Type B pancreatic cell (in vitro differentiated cells): Measurements from ENCODE around the gene TMEM150A. TPM values are rescaled to one million over a fixed set of nuclear protein-coding genes. Genes with fewer than 3 reads are reported as not detected.

Experiments used
- DNase-seq: peaks from one replicate; pipeline ENCODE4 v3.0.0; 2021; ENCODE audit warnings: mixed read lengths; ENCODE audit not compliant: unreplicated experiment; ENCODE audit errors: extremely low spot score
- H3K27ac Mint-ChIP-seq: 2 replicates; pipeline ENCODE4 v1.8.0; 2021; ENCODE audit warnings: mild to moderate bottlenecking, mixed read lengths
- H3K27me3 Mint-ChIP-seq: 2 replicates; pipeline ENCODE4 v1.8.0; 2021; ENCODE audit warnings: mixed read lengths
- H3K36me3 Mint-ChIP-seq: 2 replicates; pipeline ENCODE4 v1.8.0; 2021; ENCODE audit warnings: mixed read lengths
- H3K4me1 Mint-ChIP-seq: one replicate; pipeline ENCODE4 v1.8.0; 2021; ENCODE audit warnings: mixed read lengths; ENCODE audit not compliant: unreplicated experiment
- H3K4me3 Mint-ChIP-seq: 2 replicates; pipeline ENCODE4 v1.8.0; 2021; ENCODE audit warnings: mild to moderate bottlenecking, mixed read lengths
- H3K9me3 Mint-ChIP-seq: 2 replicates; pipeline ENCODE4 v1.8.0; 2021; ENCODE audit warnings: mixed read lengths
- total RNA-seq: library from RNA; stranded (reverse); gene quantifications from 2 replicates; pipeline ENCODE4 v1.2.1, GENCODE V29; 2021; ENCODE audit warnings: low replicate concordance
- TF ChIP-seq, protein P1 (sequence below): fragments of 200-600 bp; sonication (generic); conservative IDR thresholded peaks from 2 replicates; pipeline ENCODE4 v1.5.0; 2021; ENCODE audit warnings: antibody characterized with exemption, mild to moderate bottlenecking

TMEM150A gene
- total RNA-seq, 1 donor from 2014 or later, result 19.8 TPM

GRCh38 chr2:85597241-85597640 lies 5.3 kb downstream of the TMEM150A start:
- no peak for DNase-seq
- Mint-ChIP-seq H3K9me3 (no peaks in the 10 kb centered on the region), H3K4me1 (peaks cover 14% of the 10 kb centered on the region), H3K36me3 (peaks cover 4% of the 10 kb centered on the region), H3K4me3 (peak overlapping the region; percentile 99), H3K27me3 (no peaks in the 10 kb centered on the region), H3K27ac (no peak overlapping the region)
- TF ChIP-seq, protein P1, sequence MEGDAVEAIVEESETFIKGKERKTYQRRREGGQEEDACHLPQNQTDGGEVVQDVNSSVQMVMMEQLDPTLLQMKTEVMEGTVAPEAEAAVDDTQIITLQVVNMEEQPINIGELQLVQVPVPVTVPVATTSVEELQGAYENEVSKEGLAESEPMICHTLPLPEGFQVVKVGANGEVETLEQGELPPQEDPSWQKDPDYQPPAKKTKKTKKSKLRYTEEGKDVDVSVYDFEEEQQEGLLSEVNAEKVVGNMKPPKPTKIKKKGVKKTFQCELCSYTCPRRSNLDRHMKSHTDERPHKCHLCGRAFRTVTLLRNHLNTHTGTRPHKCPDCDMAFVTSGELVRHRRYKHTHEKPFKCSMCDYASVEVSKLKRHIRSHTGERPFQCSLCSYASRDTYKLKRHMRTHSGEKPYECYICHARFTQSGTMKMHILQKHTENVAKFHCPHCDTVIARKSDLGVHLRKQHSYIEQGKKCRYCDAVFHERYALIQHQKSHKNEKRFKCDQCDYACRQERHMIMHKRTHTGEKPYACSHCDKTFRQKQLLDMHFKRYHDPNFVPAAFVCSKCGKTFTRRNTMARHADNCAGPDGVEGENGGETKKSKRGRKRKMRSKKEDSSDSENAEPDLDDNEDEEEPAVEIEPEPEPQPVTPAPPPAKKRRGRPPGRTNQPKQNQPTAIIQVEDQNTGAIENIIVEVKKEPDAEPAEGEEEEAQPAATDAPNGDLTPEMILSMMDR, result no peak

- Mint-ChIP-seq H3K27ac (no peak overlapping the region), H3K4me1 (peaks cover 14% of the 10 kb centered on the region), H3K36me3 (peaks cover 4% of the 10 kb centered on the region), H3K9me3 (no peaks in the 10 kb centered on the region), H3K27me3 (no peaks in the 10 kb centered on the region), H3K4me3 (peak overlapping the region; percentile 99)
- DNase-seq, result no peak
- TF ChIP-seq, protein P1, result no peak
Observed at GRCh38 chr2:85596486-85597143, 5.9 kb downstream of the TMEM150A start.

DNA sequence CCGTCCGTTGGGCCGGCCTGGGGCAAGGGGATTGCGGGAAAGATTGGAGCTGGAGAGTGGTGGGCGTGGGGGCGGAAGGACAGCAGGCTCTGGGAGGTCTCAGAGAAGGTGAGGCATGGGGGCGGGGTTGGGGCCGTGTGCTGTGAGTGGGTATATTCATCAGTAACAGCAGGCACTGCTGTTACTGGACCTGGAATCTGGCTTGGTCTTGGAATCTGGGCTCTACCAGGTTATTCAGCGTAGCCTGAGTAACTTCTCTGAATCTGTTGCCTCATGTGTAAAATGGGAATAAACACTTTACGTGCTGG lies 6.5 kb downstream of the TMEM150A start:
- Mint-ChIP-seq H3K27ac (peak overlapping the region; percentile 96), H3K4me1 (peaks cover 14% of the 10 kb centered on the region), H3K4me3 (peak overlapping the region; percentile 99), H3K9me3 (no peaks in the 10 kb centered on the region), H3K36me3 (peaks cover 4% of the 10 kb centered on the region), H3K27me3 (no peaks in the 10 kb centered on the region)
- DNase-seq, result no peak
- TF ChIP-seq, protein P1, result no peak

DNA sequence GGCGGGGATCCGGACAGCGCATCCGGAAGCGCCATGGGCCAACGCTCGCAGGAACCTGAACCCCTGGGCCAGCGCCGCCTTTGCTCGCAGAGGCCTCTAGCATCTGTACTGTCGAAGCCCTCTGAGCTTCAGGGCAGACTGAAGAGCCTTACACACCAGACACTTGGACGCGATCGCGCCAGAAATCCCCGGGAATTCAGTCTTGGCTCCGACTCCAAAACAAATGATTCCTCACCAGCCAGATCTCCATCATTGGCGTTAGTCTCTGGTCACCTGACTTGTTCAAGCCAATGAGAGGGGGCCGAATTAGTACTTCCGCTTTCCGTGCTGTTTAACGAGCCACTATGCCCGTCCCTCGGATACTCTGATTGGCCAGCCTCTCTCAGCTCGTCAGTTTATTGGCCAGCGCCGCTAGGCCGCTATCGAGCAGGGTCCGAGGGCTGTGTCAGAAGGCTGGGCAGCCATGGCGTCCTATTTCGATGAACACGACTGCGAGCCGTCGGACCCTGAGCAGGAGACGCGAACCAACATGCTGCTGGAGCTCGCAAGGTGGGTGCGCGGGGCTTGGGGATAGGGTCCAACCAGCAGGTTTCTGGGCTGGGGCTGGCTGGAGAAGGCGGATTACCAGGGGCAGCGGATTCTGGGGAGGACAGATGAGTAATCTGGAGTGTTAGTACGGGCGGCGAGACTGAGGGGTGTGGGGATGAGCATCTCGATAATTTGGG lies 7.0 kb downstream of the TMEM150A start, which contains the start of gene RNF181:
RNF181 (plus strand) TSS at position 445 of the 725 bp plus-strand sequence; CDS start at position 464, 19 bp downstream.
- TF ChIP-seq, protein P1, result no peak
- Mint-ChIP-seq H3K4me3 (peak within 1 kb of the TSS; percentile 99), H3K27me3 (no peaks in the 10 kb centered on the region), H3K9me3 (no peaks in the 10 kb centered on the region), H3K4me1 (peaks cover 18% of the 10 kb centered on the region), H3K27ac (peak within 1 kb of the TSS; percentile 96), H3K36me3 (peaks cover 4% of the 10 kb centered on the region)
- peak; percentile 89 for DNase-seq

GRCh38 chr2:85594715-85595300 lies 7.7 kb downstream of the TMEM150A start:
- no peak for DNase-seq
- Mint-ChIP-seq H3K4me3 (peak overlapping the region; percentile 99), H3K36me3 (peaks cover 4% of the 10 kb centered on the region), H3K27me3 (no peaks in the 10 kb centered on the region), H3K9me3 (no peaks in the 10 kb centered on the region), H3K27ac (peak overlapping the region; percentile 96), H3K4me1 (peaks cover 25% of the 10 kb centered on the region)
- TF ChIP-seq, protein P1, result no peak
